Measurements from ENCODE around the gene WDFY4.

WDFY4 gene

GRCh38 chr10:48690791-48691660 lies 6.4 kb downstream of the WDFY4 start:
- no peak for DNase-seq

- DNase-seq = no peak
These were observed 7.3 kb downstream of the WDFY4 start for GRCh38 chr10:48691812-48692528.

- DNase-seq = no peak
These were observed 8.1 kb downstream of the WDFY4 start for GRCh38 chr10:48692748-48693147.

- DNase-seq = no peak
These were observed 8.5 kb downstream of the WDFY4 start for GRCh38 chr10:48693206-48693605.

- DNase-seq = no peak
These were observed 9.8 kb downstream of the WDFY4 start for GRCh38 chr10:48694371-48695030.

- peak; percentile 5 for DNase-seq
These were observed 11.2 kb downstream of the WDFY4 start for GRCh38 chr10:48695636-48696534.

- DNase-seq = no peak
These were observed 11.8 kb downstream of the WDFY4 start for GRCh38 chr10:48696535-48696873.

- DNase-seq = no peak
These were observed 12.4 kb downstream of the WDFY4 start for GRCh38 chr10:48697091-48697490.

- no peak for DNase-seq
These were observed 13.4 kb downstream of the WDFY4 start for GRCh38 chr10:48697821-48698764.

GRCh38 chr10:48699011-48699627 lies 14.4 kb downstream of the WDFY4 start:
- DNase-seq = no peak

- DNase-seq = no peak
These were observed 15.4 kb downstream of the WDFY4 start for GRCh38 chr10:48700071-48700470.

- no peak for DNase-seq
These were observed 15.8 kb downstream of the WDFY4 start for GRCh38 chr10:48700493-48700892.

GRCh38 chr10:48701139-48701901 lies 16.6 kb downstream of the WDFY4 start:
- no peak for DNase-seq

GRCh38 chr10:48701941-48702340 lies 17.3 kb downstream of the WDFY4 start:
- no peak for DNase-seq

GRCh38 chr10:48703531-48704122 lies 19.0 kb downstream of the WDFY4 start:
- no peak for DNase-seq

GRCh38 chr10:48704156-48704555 lies 19.5 kb downstream of the WDFY4 start:
- no peak for DNase-seq

- peak; percentile 28 for DNase-seq
These were observed 20.8 kb downstream of the WDFY4 start for GRCh38 chr10:48705401-48705938.

- no peak for DNase-seq
These were observed 22.8 kb downstream of the WDFY4 start for GRCh38 chr10:48707472-48707871.

- DNase-seq = peak; percentile 57
These were observed 23.5 kb downstream of the WDFY4 start for GRCh38 chr10:48708144-48708543.

Data from MV-4-11 (cell line).